Measurements from ENCODE around the gene MYMK. TPM values are rescaled to one million over a fixed set of nuclear protein-coding genes. Genes with fewer than 3 reads are reported as not detected.

Gene MYMK
- polyA plus RNA-seq, 3 donors = not detected

GRCh38 chr9:133571391-133571890 lies 46.7 kb upstream of the MYMK start:
- peaks cover 0 to 5% of the 10 kb centered on the region in 2 donors for H3K27me3 ChIP-seq (ENCODE audit: control insufficient read depth in 2 of 2, insufficient read depth in 2 of 2, low read length in 2 of 2)
- TF ChIP-seq CTCF (IDR thresholded peaks at IDR 0.05) = no peak
- H4K20me1 ChIP-seq (ENCODE audit: insufficient read depth, low read length) = no peaks in the 10 kb centered on the region
- DNase-seq = no peak
- Mint-ChIP-seq H3K27ac (no peak overlapping the region), H3K4me3 (no peak overlapping the region), H3K4me1 (no peaks in the 10 kb centered on the region), H3K9me3 (no peaks in the 10 kb centered on the region), H3K36me3 (no peaks in the 10 kb centered on the region), H3K27me3 (ENCODE audit: low read depth in 3 of 3) (peaks cover 2 to 15% (median 10%) of the 10 kb centered on the region in 3 donors)
- H3K4me1 ChIP-seq (ENCODE audit: control insufficient read depth in 1 of 2, insufficient read depth in 2 of 2, low read length in 2 of 2) = no peaks in the 10 kb centered on the region
- no peaks in the 10 kb centered on the region for H3K36me3 ChIP-seq (replicated peaks in 1 of 2; ENCODE audit: control insufficient read depth in 1 of 2, insufficient read depth in 2 of 2, low read length in 2 of 2)
- H3K9me3 ChIP-seq (replicated peaks in 1 of 2; ENCODE audit: control insufficient read depth in 1 of 2, insufficient read depth in 1 of 2, low read length in 2 of 2) = no peaks in the 10 kb centered on the region
- H3K9ac ChIP-seq (ENCODE audit: insufficient read depth, low read length, poor library complexity, severe bottlenecking) = no peak overlapping the region
- 58% methylated on average over 9 of the region's 9 CpGs for WGBS (ENCODE audit: insufficient coverage)
- no peaks in the 10 kb centered on the region for H3K79me2 ChIP-seq (ENCODE audit: insufficient read depth, low read length)
- H3K4me3 ChIP-seq (replicated peaks in 1 of 3; ENCODE audit: low read depth in 2 of 3, low read length in 3 of 3) = no peak overlapping the region
- H3K27ac ChIP-seq (ENCODE audit: low read depth in 1 of 2, low read length in 2 of 2) = no peak overlapping the region
- no peak overlapping the region for H3K4me2 ChIP-seq (replicated peaks; ENCODE audit: extremely low read depth, low read length, poor library complexity, severe bottlenecking)
- H2AFZ ChIP-seq (ENCODE audit: insufficient read depth, low read depth, low read length, poor library complexity, severe bottlenecking) = no peak overlapping the region
- intact Hi-C loops (cut with micrococcal nuclease) = no loop called here

- Histone ChIP-seq H3K79me2 (ENCODE audit: insufficient read depth, low read length) (no peaks in the 10 kb centered on the region), H3K27me3 (ENCODE audit: control insufficient read depth in 2 of 2, insufficient read depth in 2 of 2, low read length in 2 of 2) (no peaks in the 10 kb centered on the region), H3K4me1 (ENCODE audit: control insufficient read depth in 1 of 2, insufficient read depth in 2 of 2, low read length in 2 of 2) (no peaks in the 10 kb centered on the region), H3K9me3 (replicated peaks in 1 of 2; ENCODE audit: control insufficient read depth in 1 of 2, insufficient read depth in 1 of 2, low read length in 2 of 2) (no peaks in the 10 kb centered on the region), H3K27ac (ENCODE audit: low read depth in 1 of 2, low read length in 2 of 2) (no peak overlapping the region), H4K20me1 (ENCODE audit: insufficient read depth, low read length) (no peaks in the 10 kb centered on the region), H3K4me3 (replicated peaks in 1 of 3; ENCODE audit: low read depth in 2 of 3, low read length in 3 of 3) (no peak overlapping the region), H3K4me2 (replicated peaks; ENCODE audit: extremely low read depth, low read length, poor library complexity, severe bottlenecking) (no peak overlapping the region), H3K36me3 (replicated peaks in 1 of 2; ENCODE audit: control insufficient read depth in 1 of 2, insufficient read depth in 2 of 2, low read length in 2 of 2) (no peaks in the 10 kb centered on the region), H3K9ac (ENCODE audit: insufficient read depth, low read length, poor library complexity, severe bottlenecking) (no peak overlapping the region), H2AFZ (ENCODE audit: insufficient read depth, low read depth, low read length, poor library complexity, severe bottlenecking) (no peak overlapping the region)
- peaks cover 0 to 11% (median 6%) of the 10 kb centered on the region in 3 donors for H3K27me3 Mint-ChIP-seq (ENCODE audit: low read depth in 3 of 3)
- no peaks in the 10 kb centered on the region for H3K4me1 Mint-ChIP-seq
- no peak overlapping the region for H3K27ac Mint-ChIP-seq
- H3K36me3 Mint-ChIP-seq = no peaks in the 10 kb centered on the region
- TF ChIP-seq CTCF (IDR thresholded peaks at IDR 0.05) = no peak
- no peak overlapping the region for H3K4me3 Mint-ChIP-seq
- H3K9me3 Mint-ChIP-seq = no peaks in the 10 kb centered on the region
- intact Hi-C loops (cut with micrococcal nuclease) = no loop called here
- no peak for DNase-seq
- WGBS (ENCODE audit: insufficient coverage) = 85% methylated on average over 16 of the region's 16 CpGs
Observed at GRCh38 chr9:133570691-133571080, 45.9 kb upstream of the MYMK start.

Data from CD14-positive monocyte (primary cell).